Parathyroid adenoma (tissue), 2 donors: Measurements from ENCODE around the gene CIZ1.

Source experiments
- H2AFZ ChIP-seq: fragments of 300-600 bp; sonication (generic); one replicate; pipeline ENCODE4 v1.7.0; 2017; ENCODE audit warnings: antibody characterized with exemption, mild to moderate bottlenecking
- H3K27ac ChIP-seq: fragments of 300-600 bp; sonication (generic); one replicate; pipeline ENCODE4 v1.7.0; 2017
- H3K27me3 ChIP-seq: fragments of 300-600 bp; sonication (generic); one replicate; pipeline ENCODE4 v1.7.0; 2017; ENCODE audit warnings: low read length; ENCODE audit not compliant: control insufficient read depth, insufficient read depth
- H3K36me3 ChIP-seq: fragments of 300-600 bp; sonication (generic); one replicate; pipeline ENCODE4 v1.7.0; 2017; ENCODE audit warnings: low read length; ENCODE audit not compliant: control insufficient read depth, insufficient read depth
- H3K4me1 ChIP-seq: fragments of 300-600 bp; sonication (generic); one replicate; pipeline ENCODE4 v1.7.0; 2017; ENCODE audit warnings: control low read depth
- H3K4me2 ChIP-seq: fragments of 300-600 bp; sonication (generic); one replicate; pipeline ENCODE4 v1.7.0; 2017; ENCODE audit warnings: low read length
- H3K4me3 ChIP-seq: fragments of 300-600 bp; sonication (generic); one replicate; pipeline ENCODE4 v1.7.0; 2017; ENCODE audit warnings: low read depth, low read length
- H3K79me2 ChIP-seq: fragments of 300-600 bp; sonication (generic); one replicate; pipeline ENCODE4 v1.7.0; 2017; ENCODE audit warnings: control low read depth
- H3K9ac ChIP-seq: fragments of 300-600 bp; sonication (generic); one replicate; pipeline ENCODE4 v1.7.0; 2017; ENCODE audit warnings: mild to moderate bottlenecking
- H3K9me3 ChIP-seq: fragments of 300-600 bp; sonication (generic); one replicate; pipeline ENCODE4 v1.7.0; 2017; ENCODE audit warnings: low read length; ENCODE audit not compliant: control insufficient read depth
- CTCF ChIP-seq: fragments of 300-600 bp; sonication (generic); IDR thresholded peaks from one replicate; pipeline ENCODE4 v1.7.0; 2017; ENCODE audit warnings: antibody characterized with exemption, mild to moderate bottlenecking
- donor health status: primary hyperparathyroidism.

Gene CIZ1

DNA sequence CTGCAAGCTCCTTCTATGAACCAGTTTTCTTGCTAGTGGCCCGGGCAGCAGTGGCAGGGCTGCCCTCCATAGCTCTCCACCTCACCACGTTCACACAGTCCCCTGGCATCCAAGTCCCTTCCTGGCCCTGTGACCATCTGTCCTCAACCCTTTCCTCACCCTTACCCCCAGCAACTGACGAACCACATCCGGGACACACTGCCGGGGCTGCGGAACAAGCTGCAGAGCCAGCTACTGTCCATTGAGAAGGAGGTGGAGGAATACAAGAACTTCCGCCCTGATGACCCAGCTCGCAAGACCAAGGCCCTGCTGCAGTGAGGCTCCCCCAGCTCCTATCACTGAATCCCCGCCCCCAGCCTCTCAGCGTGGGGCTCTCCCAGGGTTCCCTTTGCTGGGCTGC, 30.7 kb upstream of the CIZ1 start:
- Histone ChIP-seq H3K4me3 (no peak overlapping the region), H3K4me2 (no peak overlapping the region), H3K4me1 (no peaks in the 10 kb centered on the region), H3K79me2 (no peaks in the 10 kb centered on the region), H3K27me3 (no peaks in the 10 kb centered on the region), H2AFZ (no peak overlapping the region), H3K27ac (no peak overlapping the region), H3K9me3 (no peaks in the 10 kb centered on the region), H3K36me3 (no peaks in the 10 kb centered on the region), H3K9ac (no peak overlapping the region)
- no peak for TF ChIP-seq CTCF

GRCh38 chr9:128219831-128220230, 28.5 kb upstream of the CIZ1 start:
- Histone ChIP-seq H3K9me3 (no peaks in the 10 kb centered on the region), H3K27ac (no peak overlapping the region), H3K4me3 (no peak overlapping the region), H3K79me2 (no peaks in the 10 kb centered on the region), H3K4me1 (no peaks in the 10 kb centered on the region), H3K27me3 (no peaks in the 10 kb centered on the region), H3K4me2 (no peak overlapping the region), H2AFZ (no peak overlapping the region), H3K9ac (no peak overlapping the region), H3K36me3 (no peaks in the 10 kb centered on the region)
- no peak for TF ChIP-seq CTCF

DNA sequence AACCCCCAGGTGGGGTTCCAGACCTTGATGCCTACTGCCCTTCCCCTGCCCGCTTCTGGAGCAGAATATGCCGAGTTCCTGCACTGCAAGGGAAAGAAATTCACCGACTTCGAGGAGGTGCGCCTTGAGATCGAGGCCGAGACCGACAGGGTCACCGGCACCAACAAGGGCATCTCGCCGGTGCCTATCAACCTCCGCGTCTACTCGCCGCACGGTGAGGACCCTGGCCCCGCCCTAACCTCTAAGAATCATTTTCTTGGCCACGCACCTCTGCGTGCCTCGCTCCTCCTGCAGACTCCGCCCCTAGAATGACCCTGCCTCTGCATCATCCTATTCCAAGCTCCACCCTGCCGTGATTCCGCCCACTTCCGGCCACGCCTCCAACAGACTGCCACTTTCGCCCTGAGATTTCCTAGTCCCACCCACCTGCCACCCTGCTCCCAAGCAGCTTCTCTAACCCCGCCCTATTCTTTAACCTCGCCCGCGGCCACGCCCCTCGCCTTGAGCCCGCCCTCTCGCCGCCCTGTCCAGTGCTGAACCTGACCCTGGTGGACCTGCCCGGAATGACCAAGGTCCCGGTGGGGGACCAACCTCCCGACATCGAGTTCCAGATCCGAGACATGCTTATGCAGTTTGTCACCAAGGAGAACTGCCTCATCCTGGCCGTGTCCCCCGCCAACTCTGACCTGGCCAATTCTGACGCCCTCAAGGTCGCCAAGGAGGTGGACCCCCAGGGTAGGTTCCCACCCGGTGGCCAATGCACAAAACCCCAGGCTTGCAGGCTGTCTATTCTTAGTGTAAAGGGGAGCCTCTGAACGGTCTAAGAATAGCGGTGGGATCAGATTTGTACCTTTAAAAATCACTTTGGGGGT, 27.4 kb upstream of the CIZ1 start:
- Histone ChIP-seq H3K27me3 (no peaks in the 10 kb centered on the region), H3K4me2 (peak overlapping the region; percentile 60), H3K36me3 (no peaks in the 10 kb centered on the region), H3K4me3 (peak overlapping the region; percentile 38), H3K79me2 (no peaks in the 10 kb centered on the region), H3K4me1 (no peaks in the 10 kb centered on the region), H3K9me3 (no peaks in the 10 kb centered on the region), H2AFZ (peak overlapping the region; percentile 46), H3K27ac (no peak overlapping the region), H3K9ac (no peak overlapping the region)
- TF ChIP-seq CTCF = no peak

GRCh38 chr9:128218172-128218517, 26.8 kb upstream of the CIZ1 start:
- Histone ChIP-seq H3K4me2 (peak overlapping the region; percentile 37), H3K4me3 (peak overlapping the region; percentile 32), H3K27me3 (no peaks in the 10 kb centered on the region), H3K79me2 (no peaks in the 10 kb centered on the region), H3K36me3 (no peaks in the 10 kb centered on the region), H3K9me3 (no peaks in the 10 kb centered on the region), H2AFZ (no peak overlapping the region), H3K9ac (no peak overlapping the region), H3K4me1 (no peaks in the 10 kb centered on the region), H3K27ac (no peak overlapping the region)
- TF ChIP-seq CTCF = no peak
